Upper lobe of right lung (tissue), 1 donor: Measurements from ENCODE around the gene XRN2. TPM values are rescaled to one million over a fixed set of nuclear protein-coding genes. Genes with fewer than 3 reads are reported as not detected.

Experiments
- ATAC-seq: fragments of 200-7000 bp; cut with Tn5 transposase; one replicate; pipeline ENCODE4 v1.9.1; 2020; ENCODE audit warnings: mild to moderate bottlenecking, moderate library complexity
- DNase-seq: peaks from one replicate; pipeline ENCODE4 v3.0.0-alpha.2; 2020
- H3K27ac ChIP-seq: fragments of 200-600 bp; one replicate; pipeline ENCODE4 v1.8.0; 2022
- H3K27me3 ChIP-seq: fragments of 200-600 bp; one replicate; pipeline ENCODE4 v1.8.0; 2022; ENCODE audit warnings: mild to moderate bottlenecking
- H3K36me3 ChIP-seq: fragments of 200-600 bp; one replicate; pipeline ENCODE4 v1.8.0; 2022
- H3K4me1 ChIP-seq: fragments of 200-600 bp; one replicate; pipeline ENCODE4 v1.8.0; 2022
- H3K4me3 ChIP-seq: fragments of 200-600 bp; one replicate; pipeline ENCODE4 v1.8.0; 2022; ENCODE audit warnings: mild to moderate bottlenecking
- H3K9me3 ChIP-seq: fragments of 200-600 bp; one replicate; pipeline ENCODE4 v1.8.0; 2022
- CTCF ChIP-seq: fragments of 200-600 bp; IDR thresholded peaks from one replicate; pipeline ENCODE4 v1.8.0; 2022; ENCODE audit warnings: antibody characterized with exemption
- intact Hi-C: fragments of 100-400 bp; cut with DNase I; formaldehyde crosslinking; loops from one replicate; pipeline ENCODE4 v1.11.0; 2022
- total RNA-seq: library from RNA; stranded (reverse); fragmentation: NEBNext Ultra II Directional; extraction: Animal tissue kit (Norgen Biotek cat#: 25700); gene quantifications from one replicate; pipeline ENCODE4 v1.2.1, GENCODE V29; 2021
- donor health status: DM: no; HTN: yes; CAD: no; lungs with severe emphysema.

Gene XRN2
- total RNA-seq, 1 donor from 2014 or later, result 54.9 TPM

- TF ChIP-seq CTCF, result no peak
- H3K9me3 ChIP-seq, result no peaks in the 10 kb centered on the region
- ATAC-seq (no peak), DNase-seq (no peak)
- no peak overlapping the region for H3K4me3 ChIP-seq
- intact Hi-C loops, result no loop called here
- no peak overlapping the region for H3K27ac ChIP-seq
- H3K4me1 ChIP-seq, result no peaks in the 10 kb centered on the region
- H3K36me3 ChIP-seq, result no peaks in the 10 kb centered on the region
- no peaks in the 10 kb centered on the region for H3K27me3 ChIP-seq
Observed at GRCh38 chr20:21286775-21287174, 16.4 kb upstream of the XRN2 start.

DNA sequence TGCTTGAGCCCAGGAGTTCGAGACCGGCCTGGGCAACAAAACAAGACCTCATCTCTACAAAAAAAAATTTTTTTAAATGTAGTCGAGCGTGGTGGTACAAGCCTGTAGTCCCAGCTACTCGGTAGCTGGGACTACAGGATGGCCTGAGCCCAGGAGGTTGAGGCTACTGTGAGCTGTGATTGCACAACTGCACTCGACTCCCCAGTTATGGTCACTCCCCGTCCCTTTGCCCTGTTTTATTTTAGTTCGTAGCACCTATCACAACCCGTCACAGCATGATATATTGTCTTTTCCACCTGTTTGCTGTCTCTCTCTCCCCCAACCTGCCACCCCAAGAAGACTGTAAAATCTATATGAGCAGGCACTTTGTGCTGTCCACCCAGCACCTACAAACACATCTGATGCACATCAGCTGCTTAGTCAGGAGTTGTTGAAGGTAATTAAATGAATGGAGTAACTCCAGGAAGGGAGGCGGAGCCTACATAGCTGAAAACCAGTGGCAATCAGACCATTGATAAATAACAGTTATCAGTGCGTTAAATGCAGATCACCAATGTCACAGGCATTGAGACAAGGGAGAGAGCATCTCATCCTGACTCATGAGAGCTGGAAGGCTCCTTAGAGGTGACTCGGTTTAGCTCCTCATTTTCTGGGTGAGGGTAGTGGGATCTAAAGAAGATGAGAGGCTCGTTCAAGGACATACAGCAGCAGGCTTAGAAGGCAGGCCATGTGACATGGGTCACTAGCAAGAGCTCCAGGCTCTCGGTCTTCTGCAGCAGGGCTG, 14.4 kb upstream of the XRN2 start:
- intact Hi-C loops, result no loop called here
- Histone ChIP-seq H3K4me3 (no peak overlapping the region), H3K4me1 (no peaks in the 10 kb centered on the region), H3K27ac (no peak overlapping the region), H3K36me3 (no peaks in the 10 kb centered on the region), H3K9me3 (no peaks in the 10 kb centered on the region), H3K27me3 (no peaks in the 10 kb centered on the region)
- ATAC-seq, result no peak
- no peak for DNase-seq
- TF ChIP-seq CTCF, result no peak

DNA sequence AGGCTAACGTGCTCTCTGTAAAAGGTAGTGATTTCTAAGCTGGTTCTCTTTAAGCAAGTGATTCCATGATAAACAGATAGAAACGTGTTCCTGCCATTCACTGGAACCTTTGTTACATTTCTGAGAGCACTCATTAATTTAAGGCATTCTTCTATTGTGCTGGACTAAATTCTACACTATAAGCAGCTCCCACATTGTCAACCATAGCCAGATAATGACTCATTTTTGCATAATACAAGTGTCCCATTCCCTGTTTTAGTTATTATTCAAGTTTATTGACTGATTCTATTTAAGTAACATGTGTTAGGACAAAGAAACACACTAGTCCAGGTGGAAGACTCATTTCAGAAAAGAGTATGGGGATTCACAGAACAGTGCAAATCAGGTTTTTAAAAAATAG, 13.5 kb upstream of the XRN2 start:
- intact Hi-C loops, result no loop called here
- ATAC-seq (no peak), DNase-seq (no peak)
- no peak overlapping the region for H3K4me3 ChIP-seq
- TF ChIP-seq CTCF, result no peak
- H3K9me3 ChIP-seq, result no peaks in the 10 kb centered on the region
- H3K4me1 ChIP-seq, result no peaks in the 10 kb centered on the region
- no peaks in the 10 kb centered on the region for H3K36me3 ChIP-seq
- no peaks in the 10 kb centered on the region for H3K27me3 ChIP-seq
- no peak overlapping the region for H3K27ac ChIP-seq

DNA sequence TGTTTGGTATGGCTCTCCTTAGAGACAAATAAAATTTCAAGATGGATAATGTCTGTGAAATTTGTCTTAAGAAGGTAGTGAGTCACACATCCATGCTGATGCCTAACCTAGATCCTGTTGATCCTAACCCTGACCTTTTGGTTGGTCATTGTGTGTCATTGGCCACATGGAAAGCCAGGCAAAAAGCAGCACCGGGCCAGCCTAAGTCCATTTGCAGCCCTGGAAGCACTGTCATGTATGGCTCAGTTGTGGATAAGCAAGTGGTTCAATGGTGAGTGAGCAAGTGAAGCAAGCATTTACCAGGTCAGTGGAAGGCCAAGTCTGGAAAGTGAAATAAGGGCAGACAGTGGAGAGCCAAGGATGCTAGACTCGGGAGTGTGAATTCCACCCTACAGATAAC, 12.1 kb upstream of the XRN2 start:
- intact Hi-C loops, result no loop called here
- Histone ChIP-seq H3K4me1 (no peaks in the 10 kb centered on the region), H3K27ac (no peak overlapping the region), H3K27me3 (no peaks in the 10 kb centered on the region), H3K9me3 (no peaks in the 10 kb centered on the region), H3K4me3 (no peak overlapping the region), H3K36me3 (no peaks in the 10 kb centered on the region)
- TF ChIP-seq CTCF, result no peak
- no peak for DNase-seq
- ATAC-seq, result no peak

- Histone ChIP-seq H3K9me3 (no peaks in the 10 kb centered on the region), H3K36me3 (no peaks in the 10 kb centered on the region), H3K27me3 (peaks cover 7% of the 10 kb centered on the region), H3K27ac (no peak overlapping the region), H3K4me1 (no peaks in the 10 kb centered on the region), H3K4me3 (no peak overlapping the region)
- intact Hi-C loops, result no loop called here
- ATAC-seq, result no peak
- no peak for TF ChIP-seq CTCF
- no peak for DNase-seq
Observed at GRCh38 chr20:21294755-21295154, 8.4 kb upstream of the XRN2 start.
